CD4-positive, alpha-beta T cell (primary cell): ENCODE data around the gene SSTR5. TPM values are rescaled to one million over a fixed set of nuclear protein-coding genes. Genes with fewer than 3 reads are reported as not detected.

Source experiments
- ATAC-seq: fragments of 200-7000 bp; cut with Tn5 transposase; one replicate; pipeline ENCODE4 v1.10.0; 2022; ENCODE audit warnings: mild to moderate bottlenecking; ENCODE audit not compliant: poor library complexity
- CTCF ChIA-PET: fragments of 350-600 bp; sonication (Branson Sonifier 250); formaldehyde crosslinking; loops from one replicate; lab custom pipeline; 2021; ENCODE audit warnings: antibody characterized with exemption, inconsistent platforms; lab: Charles Lee
- POLR2A ChIA-PET: fragments of 350-600 bp; sonication (Branson Sonifier 250); formaldehyde crosslinking; loops from one replicate; lab custom pipeline; 2021; ENCODE audit warnings: antibody characterized with exemption, inconsistent platforms; lab: Charles Lee
- DNase-seq, 14 experiments: peaks; one replicate each; pipeline ENCODE4 v3.0.0-alpha.2; 2013 to 2020; ENCODE audit warnings: mixed read lengths in 2 of 14
- H3K27ac ChIP-seq, 2 donors: one replicate each; pipeline versions ENCODE4 v1.5.1 to v1.7.0; 2013; ENCODE audit warnings: low read length in 2 of 2, low read depth in 1 of 2, mild to moderate bottlenecking in 1 of 2
- H3K27me3 ChIP-seq, 2 experiments: 1 replicate in 1 of 2; 2 replicates in 1 of 2; pipeline versions ENCODE4 v1.6.1 to v1.7.0; 2013; ENCODE audit warnings: low read length in 2 of 2, control low read depth in 1 of 2, mild to moderate bottlenecking in 1 of 2, moderate library complexity in 1 of 2; ENCODE audit not compliant: insufficient read depth in 2 of 2, control insufficient read depth in 1 of 2
- H3K36me3 ChIP-seq: one replicate; pipeline ENCODE4 v1.6.1; 2013; ENCODE audit warnings: low read length, control low read depth; ENCODE audit not compliant: insufficient read depth
- H3K4me1 ChIP-seq: one replicate; pipeline ENCODE4 v1.6.1; 2013; ENCODE audit warnings: low read length, control low read depth; ENCODE audit not compliant: insufficient read depth
- H3K4me3 ChIP-seq: one replicate; pipeline ENCODE4 v1.5.1; 2013; ENCODE audit warnings: mild to moderate bottlenecking, low read length, moderate library complexity
- H3K9me3 ChIP-seq, 2 experiments: 1 replicate in 1 of 2; 2 replicates in 1 of 2; pipeline versions ENCODE4 v1.6.1 to v1.7.0; 2013; ENCODE audit warnings: low read length in 2 of 2, mild to moderate bottlenecking in 2 of 2, control low read depth in 1 of 2, moderate library complexity in 1 of 2; ENCODE audit not compliant: control insufficient read depth in 1 of 2, insufficient read depth in 1 of 2
- H3K27ac Mint-ChIP-seq: one replicate; pipeline ENCODE4 v1.8.0; 2020; ENCODE audit warnings: mixed read lengths
- H3K27me3 Mint-ChIP-seq: one replicate; pipeline ENCODE4 v1.8.0; 2021; ENCODE audit warnings: mixed read lengths
- H3K36me3 Mint-ChIP-seq: one replicate; pipeline ENCODE4 v1.8.0; 2021; ENCODE audit warnings: low read depth, mixed read lengths
- H3K4me1 Mint-ChIP-seq: one replicate; pipeline ENCODE4 v1.8.0; 2021; ENCODE audit warnings: low read depth, mixed read lengths
- H3K4me3 Mint-ChIP-seq: one replicate; pipeline ENCODE4 v1.8.0; 2020; ENCODE audit warnings: mild to moderate bottlenecking, mixed read lengths
- H3K9me3 Mint-ChIP-seq: one replicate; pipeline ENCODE4 v1.8.0; 2020; ENCODE audit warnings: mixed read lengths
- intact Hi-C, 2 experiments: fragments of 100-400 bp; cut with DNase I in 1 of 2; cut with micrococcal nuclease in 1 of 2; formaldehyde crosslinking; loops; one replicate each; pipeline versions ENCODE4 v1.15.1 to v1.9.0; 2023 to 2025; cut with DNase I, micrococcal nuclease
- total RNA-seq, 174 experiments: library from RNA in 2 of 174; stranded (reverse) in 2 of 174; gene quantifications; one replicate each; pipeline ENCODE4 v1.2.3 and lab custom pipeline; 2021 to 2026
- TF ChIP-seq, protein P1 (sequence below): fragments of 200-600 bp; IDR thresholded peaks from one replicate; pipeline ENCODE4 v1.8.0; 2022; ENCODE audit warnings: antibody characterized with exemption, mild to moderate bottlenecking

The SSTR5 gene
- total RNA-seq, 2 experiments from 2014 or later, result not detected

DNA sequence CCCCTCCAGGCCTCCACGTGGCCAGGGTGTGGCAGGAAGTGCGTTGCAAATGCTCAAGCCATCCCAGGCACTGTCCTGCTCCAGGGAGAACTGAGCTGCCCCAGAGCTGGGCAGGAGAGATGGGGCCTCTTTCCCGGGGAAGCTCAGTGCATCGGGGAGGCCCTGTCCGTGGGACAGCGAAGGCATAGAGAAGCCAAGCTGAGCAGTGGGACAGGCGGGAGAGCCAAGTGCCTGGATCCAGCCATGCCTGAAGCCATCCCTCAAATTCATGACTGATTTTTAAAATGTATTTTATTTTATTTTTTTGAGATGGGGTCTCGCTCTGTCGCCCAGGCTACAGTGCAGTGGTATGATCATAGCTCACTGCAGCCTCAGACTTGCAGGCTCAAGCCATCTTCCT is 25.4 kb upstream of the SSTR5 start:
- peaks cover 3% of the 10 kb centered on the region for H3K4me1 ChIP-seq
- intact Hi-C loops, result no loop called here
- H3K9me3 ChIP-seq, result peaks cover 0 to 8% of the 10 kb centered on the region in 2 experiments
- no peak overlapping the region for H3K27ac ChIP-seq
- Mint-ChIP-seq H3K27me3 (peaks cover 4% of the 10 kb centered on the region), H3K36me3 (no peaks in the 10 kb centered on the region), H3K4me3 (no peak overlapping the region), H3K9me3 (no peaks in the 10 kb centered on the region), H3K4me1 (no peaks in the 10 kb centered on the region), H3K27ac (no peak overlapping the region)
- POLR2A ChIA-PET, result no interaction called here
- ATAC-seq, result no peak
- H3K36me3 ChIP-seq, result no peaks in the 10 kb centered on the region
- no peak for DNase-seq
- no peak overlapping the region for H3K4me3 ChIP-seq
- TF ChIP-seq, protein P1, sequence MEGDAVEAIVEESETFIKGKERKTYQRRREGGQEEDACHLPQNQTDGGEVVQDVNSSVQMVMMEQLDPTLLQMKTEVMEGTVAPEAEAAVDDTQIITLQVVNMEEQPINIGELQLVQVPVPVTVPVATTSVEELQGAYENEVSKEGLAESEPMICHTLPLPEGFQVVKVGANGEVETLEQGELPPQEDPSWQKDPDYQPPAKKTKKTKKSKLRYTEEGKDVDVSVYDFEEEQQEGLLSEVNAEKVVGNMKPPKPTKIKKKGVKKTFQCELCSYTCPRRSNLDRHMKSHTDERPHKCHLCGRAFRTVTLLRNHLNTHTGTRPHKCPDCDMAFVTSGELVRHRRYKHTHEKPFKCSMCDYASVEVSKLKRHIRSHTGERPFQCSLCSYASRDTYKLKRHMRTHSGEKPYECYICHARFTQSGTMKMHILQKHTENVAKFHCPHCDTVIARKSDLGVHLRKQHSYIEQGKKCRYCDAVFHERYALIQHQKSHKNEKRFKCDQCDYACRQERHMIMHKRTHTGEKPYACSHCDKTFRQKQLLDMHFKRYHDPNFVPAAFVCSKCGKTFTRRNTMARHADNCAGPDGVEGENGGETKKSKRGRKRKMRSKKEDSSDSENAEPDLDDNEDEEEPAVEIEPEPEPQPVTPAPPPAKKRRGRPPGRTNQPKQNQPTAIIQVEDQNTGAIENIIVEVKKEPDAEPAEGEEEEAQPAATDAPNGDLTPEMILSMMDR, result no peak
- CTCF ChIA-PET, result interaction anchor here (1.5 kb wide), 1 partner anchor 10 kb away, joined by 3 read pairs; no protein-coding TSS in a partner anchor
- H3K27me3 ChIP-seq, result peaks cover 0 to 6% of the 10 kb centered on the region in 2 experiments

DNA sequence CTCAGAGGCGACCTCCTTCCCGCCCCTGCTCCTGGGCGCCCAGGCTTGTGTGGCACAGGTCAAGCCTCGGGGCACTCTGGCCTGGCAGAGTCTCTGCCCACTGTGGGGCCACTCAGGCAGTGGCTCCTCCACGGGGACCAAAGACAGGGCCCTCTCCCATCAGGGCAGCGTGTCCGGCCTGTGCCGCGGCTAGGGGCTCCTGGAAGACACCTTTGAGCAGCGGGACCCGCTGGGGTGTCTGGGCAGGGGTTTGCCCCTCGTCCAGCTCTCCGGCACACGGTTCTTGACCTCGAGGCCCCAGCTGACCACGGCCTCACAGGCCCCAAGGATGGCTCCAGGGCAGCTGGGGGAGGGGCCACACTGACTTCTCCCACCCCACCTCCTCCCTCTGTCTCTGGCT is 24.7 kb upstream of the SSTR5 start:
- no peak overlapping the region for H3K27ac Mint-ChIP-seq
- H3K9me3 Mint-ChIP-seq, result no peaks in the 10 kb centered on the region
- CTCF ChIA-PET, result interaction anchor here (1.5 kb wide), 1 partner anchor 10 kb away, joined by 3 read pairs; no protein-coding TSS in a partner anchor

DNA sequence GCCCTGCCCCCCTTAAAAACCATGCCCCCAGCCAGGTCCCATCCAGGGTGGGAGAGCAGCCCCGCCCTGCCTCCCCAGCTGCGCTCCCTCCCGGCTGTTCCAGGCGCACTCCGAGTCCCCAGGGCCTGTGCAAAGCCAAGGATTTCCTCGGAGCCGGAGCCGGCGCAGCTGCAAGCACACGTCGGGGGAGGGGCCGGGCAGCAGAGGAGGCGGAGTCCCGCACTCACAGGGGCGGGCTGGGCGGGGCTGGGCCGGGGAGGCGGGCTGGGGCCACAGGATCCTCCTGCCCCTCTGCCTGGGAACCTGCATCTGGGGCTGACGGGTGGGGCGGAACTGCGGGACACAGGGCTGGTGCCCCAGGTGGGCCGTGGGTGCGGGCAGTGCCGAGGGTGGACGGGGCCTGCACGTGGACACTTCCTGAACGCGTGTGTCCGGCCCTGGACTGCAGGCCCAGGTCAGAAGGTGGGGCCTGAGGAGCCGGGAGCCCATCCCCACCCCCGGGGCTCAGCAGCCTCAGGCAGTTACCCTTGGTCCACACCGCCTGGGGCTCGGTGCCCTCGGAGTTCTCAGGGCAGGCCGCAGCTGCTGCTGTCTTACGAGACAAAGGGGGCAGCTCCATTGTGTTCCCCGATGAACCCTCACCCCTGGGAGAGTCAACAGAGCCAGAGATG is 24.0 kb upstream of the SSTR5 start:
- intact Hi-C loops, result no loop called here
- Histone ChIP-seq H3K4me3 (no peak overlapping the region), H3K27ac (no peak overlapping the region), H3K36me3 (no peaks in the 10 kb centered on the region), H3K4me1 (peaks cover 3% of the 10 kb centered on the region), H3K9me3 (peaks cover 0 to 8% of the 10 kb centered on the region in 2 experiments), H3K27me3 (peaks cover 0 to 6% of the 10 kb centered on the region in 2 experiments)
- Mint-ChIP-seq H3K27me3 (no peaks in the 10 kb centered on the region), H3K36me3 (no peaks in the 10 kb centered on the region), H3K27ac (no peak overlapping the region), H3K9me3 (no peaks in the 10 kb centered on the region), H3K4me3 (no peak overlapping the region), H3K4me1 (no peaks in the 10 kb centered on the region)
- DNase-seq (peak in 3 of 14 experiments; percentile 30 to 45 (median 36)), ATAC-seq (peak; percentile 62)
- TF ChIP-seq, protein P1, result no peak
- POLR2A ChIA-PET, result no interaction called here
- CTCF ChIA-PET, result interaction anchor here (1.5 kb wide), 1 partner anchor 9 kb away, joined by 3 read pairs; no protein-coding TSS in a partner anchor

More for the DNA sequence above, 24.7 kb upstream of the SSTR5 start:
- Mint-ChIP-seq H3K36me3 (no peaks in the 10 kb centered on the region), H3K4me1 (no peaks in the 10 kb centered on the region), H3K27me3 (no peaks in the 10 kb centered on the region), H3K4me3 (no peak overlapping the region)
- H3K9me3 ChIP-seq, result peaks cover 0 to 8% of the 10 kb centered on the region in 2 experiments
- H3K36me3 ChIP-seq, result no peaks in the 10 kb centered on the region
- H3K4me3 ChIP-seq, result no peak overlapping the region
- TF ChIP-seq, protein P1, result no peak
- H3K4me1 ChIP-seq, result peaks cover 3% of the 10 kb centered on the region
- no peak overlapping the region for H3K27ac ChIP-seq
- peaks cover 0 to 6% of the 10 kb centered on the region in 2 experiments for H3K27me3 ChIP-seq
- POLR2A ChIA-PET, result no interaction called here
- intact Hi-C loops, result no loop called here
- DNase-seq (no peak), ATAC-seq (no peak)
